SK-N-SH treated with all-trans-retinoic acid at 6 μM for 48 hours (cell line): ENCODE measurements around the gene MCM9.

Source experiments
- ARNTL ChIP-seq: fragments of 450-650 bp; formaldehyde crosslinking; IDR thresholded peaks from 2 replicates; pipeline ENCODE4 v1.5.0; 2020; ENCODE audit warnings: low read depth, mild to moderate bottlenecking, moderate library complexity, borderline replicate concordance
- BACH2 ChIP-seq: fragments of 250-450 bp; sonication (Bioruptor Pico); IDR thresholded peaks from 2 replicates; pipeline ENCODE4 v1.9.0; 2021; ENCODE audit warnings: mild to moderate bottlenecking, borderline replicate concordance
- OSR1 ChIP-seq: fragments of 250-450 bp; sonication (Bioruptor Pico); IDR thresholded peaks from 2 replicates; pipeline ENCODE4 v1.8.0; 2022; ENCODE audit warnings: moderate library complexity, mild to moderate bottlenecking, inconsistent platforms
- PATZ1 ChIP-seq: fragments of 250-450 bp; sonication (Bioruptor Pico); IDR thresholded peaks from 2 replicates; pipeline ENCODE4 v1.8.0; 2020; ENCODE audit warnings: mild to moderate bottlenecking, moderate library complexity, borderline replicate concordance
- SNAI2 ChIP-seq: fragments of 250-450 bp; sonication (Bioruptor Pico); IDR thresholded peaks from 2 replicates; pipeline ENCODE4 v1.5.0; 2020; ENCODE audit warnings: mild to moderate bottlenecking, moderate library complexity
- TSHZ2 ChIP-seq: fragments of 250-450 bp; sonication (Bioruptor Pico); IDR thresholded peaks from 2 replicates; pipeline ENCODE4 v1.5.0; 2020; ENCODE audit warnings: mild to moderate bottlenecking, moderate library complexity
- ZFP30 ChIP-seq: fragments of 450-650 bp; formaldehyde crosslinking; IDR thresholded peaks from 2 replicates; pipeline ENCODE4 v1.5.0; 2022; ENCODE audit warnings: mild to moderate bottlenecking, moderate library complexity
- TF ChIP-seq, protein P1 (sequence below): fragments of 250-450 bp; sonication (Bioruptor Pico); IDR thresholded peaks from 2 replicates; pipeline ENCODE4 v1.5.1; 2020; ENCODE audit warnings: low read depth, mild to moderate bottlenecking, moderate library complexity
- TF ChIP-seq, protein P2 (sequence below): fragments of 250-450 bp; sonication (Bioruptor Pico); IDR thresholded peaks from 2 replicates; pipeline ENCODE4 v1.5.1; 2021; ENCODE audit warnings: mild to moderate bottlenecking, moderate library complexity

GRCh38 chr6:118899948-118900347 lies 35.0 kb downstream of the MCM9 start:
- no peak for TF ChIP-seq SNAI2 (CRISPR knock-in tag)
- no peak for TF ChIP-seq PATZ1 (CRISPR knock-in tag)
- TF ChIP-seq ZFP30: no peak
- TF ChIP-seq OSR1 (CRISPR knock-in tag): no peak
- TF ChIP-seq, protein P1, sequence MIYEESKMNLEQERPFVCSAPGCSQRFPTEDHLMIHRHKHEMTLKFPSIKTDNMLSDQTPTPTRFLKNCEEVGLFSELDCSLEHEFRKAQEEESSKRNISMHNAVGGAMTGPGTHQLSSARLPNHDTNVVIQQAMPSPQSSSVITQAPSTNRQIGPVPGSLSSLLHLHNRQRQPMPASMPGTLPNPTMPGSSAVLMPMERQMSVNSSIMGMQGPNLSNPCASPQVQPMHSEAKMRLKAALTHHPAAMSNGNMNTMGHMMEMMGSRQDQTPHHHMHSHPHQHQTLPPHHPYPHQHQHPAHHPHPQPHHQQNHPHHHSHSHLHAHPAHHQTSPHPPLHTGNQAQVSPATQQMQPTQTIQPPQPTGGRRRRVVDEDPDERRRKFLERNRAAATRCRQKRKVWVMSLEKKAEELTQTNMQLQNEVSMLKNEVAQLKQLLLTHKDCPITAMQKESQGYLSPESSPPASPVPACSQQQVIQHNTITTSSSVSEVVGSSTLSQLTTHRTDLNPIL (CRISPR knock-in tag): no peak
- no peak for TF ChIP-seq ARNTL
- TF ChIP-seq BACH2 (CRISPR knock-in tag): no peak
- TF ChIP-seq, protein P2, sequence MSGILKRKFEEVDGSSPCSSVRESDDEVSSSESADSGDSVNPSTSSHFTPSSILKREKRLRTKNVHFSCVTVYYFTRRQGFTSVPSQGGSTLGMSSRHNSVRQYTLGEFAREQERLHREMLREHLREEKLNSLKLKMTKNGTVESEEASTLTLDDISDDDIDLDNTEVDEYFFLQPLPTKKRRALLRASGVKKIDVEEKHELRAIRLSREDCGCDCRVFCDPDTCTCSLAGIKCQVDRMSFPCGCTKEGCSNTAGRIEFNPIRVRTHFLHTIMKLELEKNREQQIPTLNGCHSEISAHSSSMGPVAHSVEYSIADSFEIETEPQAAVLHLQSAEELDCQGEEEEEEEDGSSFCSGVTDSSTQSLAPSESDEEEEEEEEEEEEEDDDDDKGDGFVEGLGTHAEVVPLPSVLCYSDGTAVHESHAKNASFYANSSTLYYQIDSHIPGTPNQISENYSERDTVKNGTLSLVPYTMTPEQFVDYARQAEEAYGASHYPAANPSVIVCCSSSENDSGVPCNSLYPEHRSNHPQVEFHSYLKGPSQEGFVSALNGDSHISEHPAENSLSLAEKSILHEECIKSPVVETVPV (CRISPR knock-in tag): no peak
- TF ChIP-seq TSHZ2 (CRISPR knock-in tag): no peak
